Osteocyte (in vitro differentiated cells): ENCODE results near the gene ME2. TPM values are rescaled to one million over a fixed set of nuclear protein-coding genes. Genes with fewer than 3 reads are reported as not detected.

ENCODE experiments used
- DNase-seq: peaks from one replicate; pipeline ENCODE4 v3.0.0; 2021; ENCODE audit warnings: mixed read lengths; ENCODE audit not compliant: unreplicated experiment; ENCODE audit errors: extremely low spot score
- H3K27ac Mint-ChIP-seq: one replicate; pipeline ENCODE4 v1.8.0; 2021; ENCODE audit warnings: mild to moderate bottlenecking, mixed read lengths; ENCODE audit not compliant: unreplicated experiment
- H3K27me3 Mint-ChIP-seq: one replicate; pipeline ENCODE4 v1.8.0; 2021; ENCODE audit warnings: mixed read lengths; ENCODE audit not compliant: unreplicated experiment
- H3K36me3 Mint-ChIP-seq: one replicate; pipeline ENCODE4 v1.8.0; 2021; ENCODE audit warnings: mixed read lengths; ENCODE audit not compliant: unreplicated experiment
- H3K4me1 Mint-ChIP-seq: one replicate; pipeline ENCODE4 v1.8.0; 2021; ENCODE audit warnings: mixed read lengths; ENCODE audit not compliant: unreplicated experiment
- H3K4me3 Mint-ChIP-seq: one replicate; pipeline ENCODE4 v1.8.0; 2021; ENCODE audit warnings: mild to moderate bottlenecking, moderate library complexity, mixed read lengths; ENCODE audit not compliant: unreplicated experiment
- H3K9me3 Mint-ChIP-seq: one replicate; pipeline ENCODE4 v1.8.0; 2021; ENCODE audit warnings: mixed read lengths; ENCODE audit not compliant: unreplicated experiment
- CTCF ChIP-seq: fragments of 200-600 bp; sonication (generic); IDR thresholded peaks from 2 replicates; pipeline ENCODE4 v1.5.0; 2021; ENCODE audit warnings: antibody characterized with exemption, mild to moderate bottlenecking, moderate library complexity
- total RNA-seq: library from RNA; stranded (reverse); gene quantifications from 2 replicates; pipeline ENCODE4 v1.2.1, GENCODE V29; 2021

The ME2 gene
- total RNA-seq, 1 donor from 2014 or later = 31.8 TPM

GRCh38 chr18:50977037-50977760, 98.3 kb downstream of the ME2 start:
- Mint-ChIP-seq H3K36me3 (peaks cover 43% of the 10 kb centered on the region), H3K27ac (no peak overlapping the region), H3K4me3 (no peak overlapping the region), H3K4me1 (no peaks in the 10 kb centered on the region), H3K27me3 (no peaks in the 10 kb centered on the region), H3K9me3 (peaks cover 5% of the 10 kb centered on the region)
- no peak for DNase-seq
- TF ChIP-seq CTCF = no peak

DNA sequence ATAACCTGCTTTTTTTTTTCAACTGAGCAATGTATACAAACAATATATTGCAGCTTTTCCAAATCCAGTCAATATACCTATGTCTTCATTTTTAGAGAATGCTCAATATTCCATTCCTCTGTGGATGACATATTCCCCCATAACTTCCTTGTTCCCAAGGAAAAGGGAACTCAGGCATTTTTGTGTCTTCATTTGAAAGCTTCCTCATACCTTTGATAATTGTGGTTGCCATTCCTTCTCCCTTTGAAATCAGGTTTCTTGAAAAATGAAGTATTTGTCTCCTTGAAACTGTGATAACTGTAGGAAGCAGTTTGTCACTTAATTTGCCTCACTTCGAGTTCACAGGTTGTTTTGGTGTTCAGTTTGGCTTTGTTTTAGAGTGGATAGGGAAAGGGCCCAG, 102.5 kb downstream of the ME2 start:
- no peaks in the 10 kb centered on the region for H3K9me3 Mint-ChIP-seq
- H3K4me1 Mint-ChIP-seq = peaks cover 8% of the 10 kb centered on the region
- no peak overlapping the region for H3K4me3 Mint-ChIP-seq
- no peak overlapping the region for H3K27ac Mint-ChIP-seq
- no peak for DNase-seq
- no peak for TF ChIP-seq CTCF
- peaks cover 36% of the 10 kb centered on the region for H3K36me3 Mint-ChIP-seq
- no peaks in the 10 kb centered on the region for H3K27me3 Mint-ChIP-seq

GRCh38 chr18:50982086-50982801, 103.3 kb downstream of the ME2 start:
- no peak overlapping the region for H3K27ac Mint-ChIP-seq
- no peaks in the 10 kb centered on the region for H3K9me3 Mint-ChIP-seq
- H3K27me3 Mint-ChIP-seq = no peaks in the 10 kb centered on the region
- no peak for TF ChIP-seq CTCF
- H3K4me1 Mint-ChIP-seq = peaks cover 10% of the 10 kb centered on the region
- H3K4me3 Mint-ChIP-seq = no peak overlapping the region
- H3K36me3 Mint-ChIP-seq = peaks cover 34% of the 10 kb centered on the region
- no peak for DNase-seq

- Mint-ChIP-seq H3K27me3 (no peaks in the 10 kb centered on the region), H3K9me3 (no peaks in the 10 kb centered on the region), H3K4me1 (peaks cover 10% of the 10 kb centered on the region), H3K4me3 (no peak overlapping the region), H3K27ac (no peak overlapping the region), H3K36me3 (peaks cover 28% of the 10 kb centered on the region)
- no peak for TF ChIP-seq CTCF
- DNase-seq = no peak
Observed at GRCh38 chr18:50982802-50983179, 103.9 kb downstream of the ME2 start.

GRCh38 chr18:50986360-50987087, 107.6 kb downstream of the ME2 start:
- Mint-ChIP-seq H3K27ac (no peak overlapping the region), H3K36me3 (peaks cover 14% of the 10 kb centered on the region), H3K4me3 (no peak overlapping the region), H3K4me1 (peaks cover 10% of the 10 kb centered on the region), H3K27me3 (no peaks in the 10 kb centered on the region), H3K9me3 (no peaks in the 10 kb centered on the region)
- DNase-seq = no peak
- no peak for TF ChIP-seq CTCF
